Gastroesophageal sphincter (tissue), 4 donors: ENCODE data around the gene CRISP1. TPM values are rescaled to one million over a fixed set of nuclear protein-coding genes. Genes with fewer than 3 reads are reported as not detected.

Experiments used
- ATAC-seq: fragments of 150-250 bp; one replicate; pipeline ENCODE4 v1.9.1; 2016; ENCODE audit warnings: mild to moderate bottlenecking, moderate library complexity
- H3K27ac ChIP-seq, 4 donors: fragments of 200-600 bp; sonication (generic) in 3 of 4; 1 replicate in 3 of 4; 2 replicates in 1 of 4; pipeline ENCODE4 v1.5.1; 2016 to 2019
- H3K27me3 ChIP-seq: fragments of 200-600 bp; sonication (generic); one replicate; pipeline ENCODE4 v1.5.1; 2019
- H3K36me3 ChIP-seq, 2 donors: fragments of 200-600 bp; sonication (generic); one replicate each; pipeline ENCODE4 v1.5.1; 2019; ENCODE audit warnings: control low read depth in 1 of 2
- H3K4me1 ChIP-seq, 3 donors: fragments of 200-600 bp; sonication (generic); 1 replicate in 2 of 3; 2 replicates in 1 of 3; pipeline ENCODE4 v1.5.1; 2016 to 2019; ENCODE audit warnings: control low read depth in 2 of 3
- H3K4me3 ChIP-seq, 2 donors: fragments of 200-600 bp; sonication (generic); one replicate each; pipeline ENCODE4 v1.5.1; 2019; ENCODE audit warnings: mild to moderate bottlenecking in 1 of 2, moderate library complexity in 1 of 2
- H3K9me3 ChIP-seq, 3 donors: fragments of 200-600 bp; sonication (generic); one replicate each; pipeline ENCODE4 v1.5.1; 2017 to 2019; ENCODE audit warnings: control low read depth in 2 of 3
- EP300 ChIP-seq: sonication (generic); formaldehyde crosslinking; IDR thresholded peaks from one replicate; pipeline ENCODE4 v1.6.1; 2017; ENCODE audit warnings: antibody characterized with exemption, mild to moderate bottlenecking
- POLR2A ChIP-seq, 2 donors: fragments of 450-650 bp; IDR thresholded peaks; one replicate each; pipeline ENCODE4 v1.6.1; 2017; ENCODE audit warnings: antibody characterized with exemption in 2 of 2, mild to moderate bottlenecking in 2 of 2, moderate library complexity in 1 of 2
- POLR2AphosphoS5 ChIP-seq: sonication (generic); formaldehyde crosslinking; IDR thresholded peaks from one replicate; pipeline ENCODE4 v1.6.1; 2017; ENCODE audit warnings: antibody characterized with exemption
- whole genome bisulfite sequencing, 2 donors: methylation state at CpG; one replicate each; pipeline ENCODE4 v1.1.5; 2018; ENCODE audit warnings: low coverage in 1 of 2; 5-methylcytosine and 5-hydroxymethylcytosine counted together
- total RNA-seq, 4 donors: library from RNA; depleted of rRNA; stranded (reverse); fragments of >200 nt; gene quantifications; one replicate each; pipeline ENCODE4 v1.1.0, GENCODE V29; 2016
- TF ChIP-seq, protein P1 (sequence below), 4 experiments: fragments of 200-600 bp in 2 of 4; fragments of 450-650 bp in 2 of 4; sonication (generic) in 1 of 4; IDR thresholded peaks; one replicate each; pipeline ENCODE4 v1.5.1; 2017 to 2019; ENCODE audit warnings: antibody characterized with exemption in 4 of 4, mild to moderate bottlenecking in 2 of 4, moderate library complexity in 2 of 4

Gene CRISP1
- total RNA-seq, 4 donors from 2014 or later, result not detected

DNA sequence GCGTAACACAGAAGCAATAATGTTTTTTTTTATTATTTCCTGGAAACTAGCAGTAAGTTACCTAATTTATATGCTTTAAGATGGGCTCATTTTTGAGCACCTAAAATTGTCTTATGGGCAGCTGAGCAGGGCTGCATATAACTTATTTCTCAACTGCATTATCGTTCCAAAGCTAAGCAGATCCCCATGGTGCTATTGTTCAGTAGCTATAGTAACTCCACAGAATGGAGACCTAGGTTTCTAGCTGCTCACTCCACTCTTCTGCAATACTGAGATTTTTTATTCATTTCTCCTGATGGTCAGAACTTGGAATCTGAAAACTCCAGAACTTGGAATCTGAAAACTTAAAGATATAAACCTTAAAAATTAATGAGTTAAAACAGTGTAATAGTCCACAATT, 18.7 kb downstream of the CRISP1 start:
- 58 to 65% methylated on average over 2 of the region's 2 CpGs for WGBS, 2 donors
- H3K4me3 ChIP-seq, result no peak overlapping the region
- H3K4me1 ChIP-seq, result no peaks in the 10 kb centered on the region
- TF ChIP-seq POLR2A (IDR thresholded peaks at IDR 0.05) (no peak), POLR2AphosphoS5 (no peak), EP300 (no peak)
- TF ChIP-seq, protein P1, sequence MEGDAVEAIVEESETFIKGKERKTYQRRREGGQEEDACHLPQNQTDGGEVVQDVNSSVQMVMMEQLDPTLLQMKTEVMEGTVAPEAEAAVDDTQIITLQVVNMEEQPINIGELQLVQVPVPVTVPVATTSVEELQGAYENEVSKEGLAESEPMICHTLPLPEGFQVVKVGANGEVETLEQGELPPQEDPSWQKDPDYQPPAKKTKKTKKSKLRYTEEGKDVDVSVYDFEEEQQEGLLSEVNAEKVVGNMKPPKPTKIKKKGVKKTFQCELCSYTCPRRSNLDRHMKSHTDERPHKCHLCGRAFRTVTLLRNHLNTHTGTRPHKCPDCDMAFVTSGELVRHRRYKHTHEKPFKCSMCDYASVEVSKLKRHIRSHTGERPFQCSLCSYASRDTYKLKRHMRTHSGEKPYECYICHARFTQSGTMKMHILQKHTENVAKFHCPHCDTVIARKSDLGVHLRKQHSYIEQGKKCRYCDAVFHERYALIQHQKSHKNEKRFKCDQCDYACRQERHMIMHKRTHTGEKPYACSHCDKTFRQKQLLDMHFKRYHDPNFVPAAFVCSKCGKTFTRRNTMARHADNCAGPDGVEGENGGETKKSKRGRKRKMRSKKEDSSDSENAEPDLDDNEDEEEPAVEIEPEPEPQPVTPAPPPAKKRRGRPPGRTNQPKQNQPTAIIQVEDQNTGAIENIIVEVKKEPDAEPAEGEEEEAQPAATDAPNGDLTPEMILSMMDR (IDR thresholded peaks at IDR 0.05), result no peak
- no peak overlapping the region for H3K27ac ChIP-seq
- H3K9me3 ChIP-seq, result no peaks in the 10 kb centered on the region
- no peaks in the 10 kb centered on the region for H3K36me3 ChIP-seq
- ATAC-seq, result no peak
- H3K27me3 ChIP-seq, result no peaks in the 10 kb centered on the region

DNA sequence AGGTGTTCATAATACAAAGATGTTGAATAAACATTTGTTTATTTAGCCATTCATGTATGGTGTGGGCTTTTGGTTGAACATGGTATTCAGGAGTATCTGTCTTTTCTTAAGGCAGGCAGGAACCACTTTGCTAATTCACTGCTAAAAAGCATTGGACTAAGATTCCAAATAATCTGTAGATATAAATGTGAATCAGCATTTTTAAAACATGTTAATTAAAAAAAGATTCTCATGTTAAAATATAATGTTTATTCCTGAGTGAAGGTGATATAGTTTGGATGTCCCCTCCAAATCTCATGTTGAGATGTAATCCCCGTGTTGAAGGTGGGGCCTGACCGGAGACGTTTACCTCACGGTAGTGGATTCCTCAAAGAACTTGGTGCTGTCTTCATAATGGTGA, 19.3 kb downstream of the CRISP1 start:
- Histone ChIP-seq H3K36me3 (no peaks in the 10 kb centered on the region), H3K9me3 (no peaks in the 10 kb centered on the region), H3K4me1 (no peaks in the 10 kb centered on the region), H3K27ac (no peak overlapping the region), H3K27me3 (no peaks in the 10 kb centered on the region), H3K4me3 (no peak overlapping the region)
- no peak for ATAC-seq
- no peak for TF ChIP-seq POLR2AphosphoS5
- TF ChIP-seq, protein P1 (IDR thresholded peaks at IDR 0.05), result no peak
- no peak for TF ChIP-seq EP300
- no peak for TF ChIP-seq POLR2A (IDR thresholded peaks at IDR 0.05)
- WGBS, 2 donors, result 81 to 88% methylated on average over 4 of the region's 4 CpGs

DNA sequence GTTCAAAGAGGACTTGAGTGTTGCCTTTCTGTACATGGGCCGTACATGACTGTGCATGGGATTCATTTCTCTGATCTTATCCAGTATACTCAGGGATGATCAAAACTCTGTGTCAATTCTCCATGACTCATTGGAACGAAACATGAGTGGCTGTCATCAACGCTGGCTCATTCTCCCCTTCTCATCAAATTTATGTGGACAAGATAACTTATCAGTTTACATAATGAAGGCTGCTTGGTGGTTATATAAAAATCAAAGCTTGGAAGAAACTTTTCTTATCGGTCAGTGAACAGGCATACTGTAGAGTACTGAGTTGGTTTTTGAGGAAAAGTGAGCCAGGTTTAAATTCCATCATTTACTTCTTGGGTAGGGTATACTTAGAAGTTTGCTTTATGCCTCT, 24.9 kb downstream of the CRISP1 start:
- Histone ChIP-seq H3K4me3 (no peak overlapping the region), H3K27me3 (no peaks in the 10 kb centered on the region), H3K27ac (no peak overlapping the region), H3K9me3 (no peaks in the 10 kb centered on the region), H3K4me1 (no peaks in the 10 kb centered on the region), H3K36me3 (no peaks in the 10 kb centered on the region)
- TF ChIP-seq, protein P1 (IDR thresholded peaks at IDR 0.05), result no peak
- TF ChIP-seq POLR2A (IDR thresholded peaks at IDR 0.05) (no peak), EP300 (no peak), POLR2AphosphoS5 (no peak)
- no peak for ATAC-seq
- whole genome bisulfite sequencing, 2 donors, result 78 to 100% methylated on average over 1 to 4 of the region's 4 CpGs

DNA sequence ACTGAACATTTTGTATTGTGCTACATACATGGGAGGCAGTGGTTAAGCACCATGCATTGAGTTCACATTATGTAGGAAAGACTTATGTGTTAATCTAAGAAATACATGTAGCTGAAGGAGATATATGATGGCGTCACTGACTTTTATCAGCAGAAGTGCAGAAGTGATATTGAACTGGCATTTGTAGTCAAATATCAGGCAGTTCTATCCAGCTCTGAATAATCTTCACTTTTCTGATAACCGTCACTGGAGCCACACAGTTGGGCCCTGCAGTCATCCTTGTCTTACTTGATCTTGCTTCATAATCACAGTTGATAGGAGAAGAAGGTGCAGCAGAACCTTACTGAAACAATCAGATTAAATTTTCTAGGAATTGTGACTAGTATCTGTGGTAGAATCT, 26.4 kb downstream of the CRISP1 start:
- no peaks in the 10 kb centered on the region for H3K36me3 ChIP-seq
- H3K4me1 ChIP-seq, result no peaks in the 10 kb centered on the region
- H3K27me3 ChIP-seq, result no peaks in the 10 kb centered on the region
- H3K9me3 ChIP-seq, result no peaks in the 10 kb centered on the region
- ATAC-seq, result no peak
- no peak overlapping the region for H3K4me3 ChIP-seq
- 91% methylated on average over 2 of the region's 2 CpGs; no CpG with 5 or more reads in 1 of the 2 donors for WGBS, 2 donors
- H3K27ac ChIP-seq, result no peak overlapping the region
- TF ChIP-seq, protein P1 (IDR thresholded peaks at IDR 0.05), result no peak
- TF ChIP-seq EP300, result no peak
- TF ChIP-seq POLR2AphosphoS5, result no peak
- no peak for TF ChIP-seq POLR2A (IDR thresholded peaks at IDR 0.05)

DNA sequence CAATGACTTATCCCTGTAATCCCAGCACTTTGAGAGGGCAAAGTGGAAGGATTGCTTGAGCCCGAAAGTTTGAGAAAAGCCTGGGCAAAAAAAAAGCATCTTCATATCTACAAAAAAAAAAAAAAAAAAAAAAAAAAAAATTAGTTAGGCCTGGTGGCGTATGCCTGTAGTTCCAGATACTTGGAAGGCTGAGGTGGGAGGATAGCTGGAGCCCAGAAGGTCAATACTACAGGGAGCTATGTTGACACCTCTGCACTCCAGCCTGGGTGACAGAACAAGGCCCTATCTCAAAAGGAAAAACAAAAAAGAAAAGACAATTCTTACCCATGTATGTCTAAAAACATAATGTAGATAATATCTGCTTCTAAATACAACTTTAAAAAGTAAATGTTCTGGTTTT, 27.2 kb downstream of the CRISP1 start:
- TF ChIP-seq POLR2A (IDR thresholded peaks at IDR 0.05), result no peak
- no peak for TF ChIP-seq EP300
- no peak for TF ChIP-seq POLR2AphosphoS5
- TF ChIP-seq, protein P1 (IDR thresholded peaks at IDR 0.05), result no peak
- Histone ChIP-seq H3K27ac (no peak overlapping the region), H3K9me3 (no peaks in the 10 kb centered on the region), H3K27me3 (no peaks in the 10 kb centered on the region), H3K4me3 (no peak overlapping the region), H3K36me3 (no peaks in the 10 kb centered on the region), H3K4me1 (no peaks in the 10 kb centered on the region)
- no peak for ATAC-seq
- WGBS, 2 donors, result 83 to 88% methylated on average over 1 to 2 of the region's 2 CpGs
